OCI-LY1 (cell line): ENCODE results near the gene FYB1.

ENCODE experiments used
- EZH2 ChIP-seq: fragments of 200-600 bp; sonication (generic), shearing (Covaris generic); IDR thresholded peaks from 2 replicates; pipeline ENCODE4 v1.8.0; 2017; ENCODE audit warnings: borderline replicate concordance, mixed run types, mild to moderate bottlenecking, antibody characterized with exemption, low read length, moderate library complexity, mixed read lengths
- TF ChIP-seq, protein P1 (sequence below): fragments of 200-600 bp; sonication (generic), shearing (Covaris generic); IDR thresholded peaks from 2 replicates; pipeline ENCODE4 v1.5.1; 2017; ENCODE audit warnings: mild to moderate bottlenecking, antibody characterized with exemption, low read length, moderate library complexity, mixed read lengths

DNA sequence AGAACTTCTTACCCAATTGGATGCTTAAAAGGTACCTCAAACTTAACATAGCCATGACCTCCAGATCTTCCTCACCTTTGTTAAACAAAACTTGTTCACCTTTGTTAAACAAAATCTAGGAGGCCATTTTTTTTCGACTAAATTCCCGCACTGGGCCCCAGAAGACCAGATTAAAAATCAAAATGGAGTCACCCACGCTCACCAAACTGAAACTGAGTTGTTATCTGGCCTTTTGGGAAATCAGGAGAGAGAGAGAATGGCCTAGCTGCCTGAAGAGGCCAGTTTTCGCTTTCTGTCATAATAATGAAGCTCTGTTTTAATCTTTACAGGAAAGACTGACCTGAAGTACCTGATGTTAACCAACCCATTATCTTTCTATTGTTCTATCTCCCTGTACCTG is 69.4 kb downstream of the FYB1 start:
- TF ChIP-seq, protein P1, sequence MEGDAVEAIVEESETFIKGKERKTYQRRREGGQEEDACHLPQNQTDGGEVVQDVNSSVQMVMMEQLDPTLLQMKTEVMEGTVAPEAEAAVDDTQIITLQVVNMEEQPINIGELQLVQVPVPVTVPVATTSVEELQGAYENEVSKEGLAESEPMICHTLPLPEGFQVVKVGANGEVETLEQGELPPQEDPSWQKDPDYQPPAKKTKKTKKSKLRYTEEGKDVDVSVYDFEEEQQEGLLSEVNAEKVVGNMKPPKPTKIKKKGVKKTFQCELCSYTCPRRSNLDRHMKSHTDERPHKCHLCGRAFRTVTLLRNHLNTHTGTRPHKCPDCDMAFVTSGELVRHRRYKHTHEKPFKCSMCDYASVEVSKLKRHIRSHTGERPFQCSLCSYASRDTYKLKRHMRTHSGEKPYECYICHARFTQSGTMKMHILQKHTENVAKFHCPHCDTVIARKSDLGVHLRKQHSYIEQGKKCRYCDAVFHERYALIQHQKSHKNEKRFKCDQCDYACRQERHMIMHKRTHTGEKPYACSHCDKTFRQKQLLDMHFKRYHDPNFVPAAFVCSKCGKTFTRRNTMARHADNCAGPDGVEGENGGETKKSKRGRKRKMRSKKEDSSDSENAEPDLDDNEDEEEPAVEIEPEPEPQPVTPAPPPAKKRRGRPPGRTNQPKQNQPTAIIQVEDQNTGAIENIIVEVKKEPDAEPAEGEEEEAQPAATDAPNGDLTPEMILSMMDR: no peak
- TF ChIP-seq EZH2: no peak
